ENCODE results near the gene NT5DC1.
"Not testable (repeated sequence)": the region's sequence is repeated elsewhere in the genome, so short reads cannot be mapped to it uniquely, and the experiment has no call there.

NT5DC1 gene

GRCh38 chr6:116280161-116280932 is 179.7 kb downstream of the NT5DC1 start:
- no peak for DNase-seq

- DNase-seq, result no peak
Observed at GRCh38 chr6:116280933-116281316, 180.3 kb downstream of the NT5DC1 start.

- no peak for DNase-seq
Observed at GRCh38 chr6:116282698-116283097, 182.0 kb downstream of the NT5DC1 start.

- no peak for DNase-seq
Observed at GRCh38 chr6:116283191-116283590, 182.5 kb downstream of the NT5DC1 start.

- DNase-seq, result not testable (repeated sequence)
Observed at GRCh38 chr6:116284984-116285383, 184.3 kb downstream of the NT5DC1 start.

GRCh38 chr6:116286773-116287358 is 186.2 kb downstream of the NT5DC1 start:
- no peak for DNase-seq

GRCh38 chr6:116287689-116288282 is 187.1 kb downstream of the NT5DC1 start:
- no peak for DNase-seq

GRCh38 chr6:116289876-116290275 is 189.2 kb downstream of the NT5DC1 start:
- no peak for DNase-seq

- no peak for DNase-seq
Observed at GRCh38 chr6:116290799-116291198, 190.1 kb downstream of the NT5DC1 start.

- no peak for DNase-seq
Observed at GRCh38 chr6:116291701-116292396, 191.2 kb downstream of the NT5DC1 start.

GRCh38 chr6:116292553-116292952 is 191.9 kb downstream of the NT5DC1 start:
- no peak for DNase-seq

- no peak for DNase-seq
Observed at GRCh38 chr6:116298273-116298672, 197.6 kb downstream of the NT5DC1 start.

- no peak for DNase-seq
Observed at GRCh38 chr6:116298973-116299372, 198.3 kb downstream of the NT5DC1 start.

All from femur (tissue), 1 donor.